Epithelial cell of umbilical artery (primary cell): ENCODE results near the gene KAT6B. TPM values are rescaled to one million over a fixed set of nuclear protein-coding genes. Genes with fewer than 3 reads are reported as not detected.

Experiments
- total RNA-seq: library from RNA; depleted of rRNA; stranded (reverse); fragments of >200 nt; gene quantifications from 2 replicates; pipeline ENCODE4 v1.2.3, GENCODE V29; 2014

Gene KAT6B
- total RNA-seq = 5.2 and 11.7 TPM in 2 replicates

GRCh38 chr10:74826142-74827044 is at the start of gene KAT6B:
Gene KAT6B (plus strand): TSS chr10:74826600. CDS start chr10:74842858, 16,258 bp downstream.

